ENCODE data around the gene GTPBP10. TPM values are rescaled to one million over a fixed set of nuclear protein-coding genes. Genes with fewer than 3 reads are reported as not detected.

Gene GTPBP10
- polyA plus RNA-seq, 3 donors from 2014 or later = 18.7 to 31.3 (median 30.1) TPM

GRCh38 chr7:90391488-90391887 lies 45.0 kb downstream of the GTPBP10 start:
- Mint-ChIP-seq H3K4me1 (no peaks in the 10 kb centered on the region), H3K27me3 (ENCODE audit: low read depth in 3 of 3) (no peaks in the 10 kb centered on the region), H3K27ac (no peak overlapping the region), H3K9me3 (peaks cover 0 to 9% (median 4%) of the 10 kb centered on the region in 6 donors), H3K36me3 (peaks cover 3 to 21% (median 14%) of the 10 kb centered on the region in 3 donors), H3K4me3 (no peak overlapping the region)
- DNase-seq = no peak

GRCh38 chr7:90396420-90396819 lies 49.9 kb downstream of the GTPBP10 start:
- Mint-ChIP-seq H3K9me3 (peaks cover 6 to 30% (median 13%) of the 10 kb centered on the region in 6 donors), H3K27me3 (ENCODE audit: low read depth in 3 of 3) (no peaks in the 10 kb centered on the region), H3K4me3 (no peak overlapping the region), H3K4me1 (no peaks in the 10 kb centered on the region), H3K36me3 (peaks cover 0 to 8% (median 7%) of the 10 kb centered on the region in 3 donors), H3K27ac (no peak overlapping the region)
- DNase-seq = no peak

GRCh38 chr7:90401989-90402388 lies 55.5 kb downstream of the GTPBP10 start:
- Mint-ChIP-seq H3K9me3 (peaks cover 0 to 23% (median 9%) of the 10 kb centered on the region in 6 donors), H3K27ac (peak overlapping the region; percentile 3 to 87 (median 34)), H3K4me3 (no peak overlapping the region), H3K27me3 (ENCODE audit: low read depth in 3 of 3) (peaks cover 6 to 12% (median 7%) of the 10 kb centered on the region in 3 donors), H3K4me1 (peaks cover 24 to 28% of the 10 kb centered on the region in 2 donors), H3K36me3 (peaks cover 0 to 3% (median 0%) of the 10 kb centered on the region in 3 donors)
- DNase-seq = no peak

- Mint-ChIP-seq H3K4me1 (peaks cover 24 to 28% of the 10 kb centered on the region in 2 donors), H3K4me3 (peak overlapping the region; percentile 86 to 98 (median 92)), H3K36me3 (peaks cover 0 to 3% (median 0%) of the 10 kb centered on the region in 3 donors), H3K27me3 (ENCODE audit: low read depth in 3 of 3) (peaks cover 7 to 12% (median 7%) of the 10 kb centered on the region in 3 donors), H3K9me3 (peaks cover 0 to 22% (median 9%) of the 10 kb centered on the region in 6 donors), H3K27ac (peak overlapping the region; percentile 83 to 96 (median 90))
- no peak for DNase-seq
Measured at GRCh38 chr7:90402785-90403173, 56.3 kb downstream of the GTPBP10 start.

- H3K27ac Mint-ChIP-seq = peak within 1 kb of the TSS; percentile 83 to 96 (median 90)
- no peaks in the 10 kb centered on the region for H3K36me3 Mint-ChIP-seq
- DNase-seq = peak; percentile 83 to 86 (median 85)
- peaks cover 24 to 28% of the 10 kb centered on the region in 2 donors for H3K4me1 Mint-ChIP-seq
- H3K9me3 Mint-ChIP-seq = peaks cover 0 to 17% (median 5%) of the 10 kb centered on the region in 6 donors
- peaks cover 7 to 12% (median 7%) of the 10 kb centered on the region in 3 donors for H3K27me3 Mint-ChIP-seq (ENCODE audit: low read depth in 3 of 3)
- peak within 1 kb of the TSS; percentile 86 to 98 (median 92) for H3K4me3 Mint-ChIP-seq
Measured at GRCh38 chr7:90403174-90404113, 56.9 kb downstream of the GTPBP10 start, which contains the start of gene CLDN12. Gene CLDN12, plus strand, starts transcription at chr7:90403461. Its CDS starts 9,216 bp downstream, at chr7:90412677.

- H3K36me3 Mint-ChIP-seq = no peaks in the 10 kb centered on the region
- peaks cover 7 to 12% (median 9%) of the 10 kb centered on the region in 3 donors for H3K27me3 Mint-ChIP-seq (ENCODE audit: low read depth in 3 of 3)
- no peak for DNase-seq
- H3K4me3 Mint-ChIP-seq = peak overlapping the region; percentile 53 to 98 (median 90)
- peaks cover 24 to 28% of the 10 kb centered on the region in 2 donors for H3K4me1 Mint-ChIP-seq
- H3K27ac Mint-ChIP-seq = peak overlapping the region in 2 of 6 donors; percentile 36 to 88
- H3K9me3 Mint-ChIP-seq = peaks cover 0 to 7% (median 2%) of the 10 kb centered on the region in 6 donors
Measured at GRCh38 chr7:90404777-90405176, 58.3 kb downstream of the GTPBP10 start.

GRCh38 chr7:90407484-90407821 lies 60.9 kb downstream of the GTPBP10 start:
- Mint-ChIP-seq H3K4me3 (no peak overlapping the region), H3K36me3 (no peaks in the 10 kb centered on the region), H3K4me1 (peaks cover 23 to 26% of the 10 kb centered on the region in 2 donors), H3K27ac (peak overlapping the region in 2 of 6 donors; percentile 6 to 21), H3K9me3 (no peaks in the 10 kb centered on the region), H3K27me3 (ENCODE audit: low read depth in 3 of 3) (peaks cover 7 to 12% (median 9%) of the 10 kb centered on the region in 3 donors)
- DNase-seq = no peak

- H3K9me3 Mint-ChIP-seq = no peaks in the 10 kb centered on the region
- no peak overlapping the region for H3K4me3 Mint-ChIP-seq
- H3K27ac Mint-ChIP-seq = peak overlapping the region in 1 of 6 donors; percentile 31
- H3K4me1 Mint-ChIP-seq = peaks cover 16 to 19% of the 10 kb centered on the region in 2 donors
- H3K27me3 Mint-ChIP-seq (ENCODE audit: low read depth in 3 of 3) = peaks cover 5 to 7% (median 7%) of the 10 kb centered on the region in 3 donors
- H3K36me3 Mint-ChIP-seq = no peaks in the 10 kb centered on the region
- no peak for DNase-seq
Measured at GRCh38 chr7:90408142-90408541, 61.6 kb downstream of the GTPBP10 start.

- no peak for DNase-seq
- no peaks in the 10 kb centered on the region for H3K36me3 Mint-ChIP-seq
- H3K9me3 Mint-ChIP-seq = no peaks in the 10 kb centered on the region
- peaks cover 3 to 5% of the 10 kb centered on the region in 2 donors for H3K4me1 Mint-ChIP-seq
- peaks cover 0 to 3% (median 0%) of the 10 kb centered on the region in 3 donors for H3K27me3 Mint-ChIP-seq (ENCODE audit: low read depth in 3 of 3)
- H3K4me3 Mint-ChIP-seq = no peak overlapping the region
- no peak overlapping the region for H3K27ac Mint-ChIP-seq
Measured at GRCh38 chr7:90409667-90410066, 63.2 kb downstream of the GTPBP10 start.

- H3K4me1 Mint-ChIP-seq = no peaks in the 10 kb centered on the region
- DNase-seq = no peak
- no peak overlapping the region for H3K4me3 Mint-ChIP-seq
- H3K9me3 Mint-ChIP-seq = no peaks in the 10 kb centered on the region
- peaks cover 0 to 3% (median 0%) of the 10 kb centered on the region in 3 donors for H3K27me3 Mint-ChIP-seq (ENCODE audit: low read depth in 3 of 3)
- H3K36me3 Mint-ChIP-seq = no peaks in the 10 kb centered on the region
- no peak overlapping the region for H3K27ac Mint-ChIP-seq
Measured at GRCh38 chr7:90411510-90411909, 65.0 kb downstream of the GTPBP10 start.

GRCh38 chr7:90412458-90413184 lies 66.1 kb downstream of the GTPBP10 start:
- peak; percentile 7 to 9 (median 9) for DNase-seq
- Mint-ChIP-seq H3K36me3 (no peaks in the 10 kb centered on the region), H3K27ac (peak overlapping the region in 1 of 6 donors; percentile 16), H3K4me1 (no peaks in the 10 kb centered on the region), H3K27me3 (ENCODE audit: low read depth in 3 of 3) (peaks cover 0 to 3% (median 0%) of the 10 kb centered on the region in 3 donors), H3K4me3 (no peak overlapping the region), H3K9me3 (no peaks in the 10 kb centered on the region)

GRCh38 chr7:90413185-90413528 lies 66.6 kb downstream of the GTPBP10 start:
- no peaks in the 10 kb centered on the region for H3K36me3 Mint-ChIP-seq
- no peak overlapping the region for H3K27ac Mint-ChIP-seq
- H3K27me3 Mint-ChIP-seq (ENCODE audit: low read depth in 3 of 3) = peaks cover 0 to 2% (median 0%) of the 10 kb centered on the region in 3 donors
- H3K4me3 Mint-ChIP-seq = no peak overlapping the region
- no peaks in the 10 kb centered on the region for H3K9me3 Mint-ChIP-seq
- no peak for DNase-seq
- H3K4me1 Mint-ChIP-seq = no peaks in the 10 kb centered on the region

- no peaks in the 10 kb centered on the region for H3K9me3 Mint-ChIP-seq
Measured at GRCh38 chr7:90421651-90422050, 75.1 kb downstream of the GTPBP10 start.

More at GRCh38 chr7:90421651-90422050, 75.1 kb downstream of the GTPBP10 start:
- no peak overlapping the region for H3K4me3 Mint-ChIP-seq
- H3K27me3 Mint-ChIP-seq (ENCODE audit: low read depth in 3 of 3) = peaks cover 0 to 3% (median 0%) of the 10 kb centered on the region in 3 donors
- no peaks in the 10 kb centered on the region for H3K4me1 Mint-ChIP-seq
- no peak for DNase-seq
- no peak overlapping the region for H3K27ac Mint-ChIP-seq
- no peaks in the 10 kb centered on the region for H3K36me3 Mint-ChIP-seq
